ENCODE measurements around the gene UBAC1. TPM values are rescaled to one million over a fixed set of nuclear protein-coding genes. Genes with fewer than 3 reads are reported as not detected.
A peak's percentile ranks its signal among the peaks of the same experiment; 100 is the strongest.

UBAC1 gene
- total and polyA plus RNA-seq, 7 donors, result 71.1 to 261 (median 162) TPM

- no peak for DNase-seq
- WGBS, 3 donors, result 62 to 71% (median 63%) methylated on average over 13 of the region's 13 CpGs
Observed at GRCh38 chr9:135993409-135993742, 32.2 kb upstream of the UBAC1 start.

GRCh38 chr9:135992486-135993408 lies 31.6 kb upstream of the UBAC1 start:
- TF ChIP-seq CTCF (IDR thresholded peaks at IDR 0.05), result no peak
- Histone ChIP-seq H3K27me3 (ENCODE audit: insufficient read depth in 3 of 3, low read length in 2 of 3) (peaks cover 0 to 12% (median 0%) of the 10 kb centered on the region in 3 donors), H3K9me3 (no peaks in the 10 kb centered on the region), H3K4me3 (peak overlapping the region; percentile 56), H3K27ac (peak overlapping the region; percentile 83), H3K4me1 (peaks cover 26% of the 10 kb centered on the region), H3K36me3 (ENCODE audit: insufficient read depth in 1 of 2, low read depth in 1 of 2) (no peaks in the 10 kb centered on the region)
- ATAC-seq, result peak; percentile 79 to 85 (median 83)
- intact Hi-C loops (cut with DNase I), result no loop called here
- DNase-seq, result peak; percentile 85 to 90
- WGBS, 3 donors, result 7 to 9% (median 7%) methylated on average over 25 to 32 of the region's 32 CpGs

More at GRCh38 chr9:135993409-135993742, 32.2 kb upstream of the UBAC1 start:
- Histone ChIP-seq H3K27me3 (ENCODE audit: insufficient read depth in 3 of 3, low read length in 2 of 3) (peaks cover 0 to 12% (median 0%) of the 10 kb centered on the region in 3 donors), H3K4me3 (peak overlapping the region; percentile 56), H3K27ac (peak overlapping the region; percentile 83), H3K36me3 (ENCODE audit: insufficient read depth in 1 of 2, low read depth in 1 of 2) (no peaks in the 10 kb centered on the region), H3K4me1 (peaks cover 26% of the 10 kb centered on the region), H3K9me3 (no peaks in the 10 kb centered on the region)
- ATAC-seq, result no peak
- intact Hi-C loops (cut with DNase I), result no loop called here
- TF ChIP-seq CTCF (IDR thresholded peaks at IDR 0.05), result no peak

- ATAC-seq, result no peak
- intact Hi-C loops (cut with DNase I), result no loop called here
Observed at GRCh38 chr9:135991771-135992170, 30.6 kb upstream of the UBAC1 start.

More at GRCh38 chr9:135991771-135992170, 30.6 kb upstream of the UBAC1 start:
- Histone ChIP-seq H3K36me3 (ENCODE audit: insufficient read depth in 1 of 2, low read depth in 1 of 2) (no peaks in the 10 kb centered on the region), H3K9me3 (no peaks in the 10 kb centered on the region), H3K27me3 (ENCODE audit: insufficient read depth in 3 of 3, low read length in 2 of 3) (peaks cover 0 to 12% (median 0%) of the 10 kb centered on the region in 3 donors), H3K4me1 (peaks cover 26% of the 10 kb centered on the region), H3K27ac (peak overlapping the region; percentile 83), H3K4me3 (no peak overlapping the region)
- no peak for TF ChIP-seq CTCF (IDR thresholded peaks at IDR 0.05)
- DNase-seq, result no peak
- 79 to 82% (median 82%) methylated on average over 18 of the region's 18 CpGs for WGBS, 3 donors

Measured in psoas muscle (tissue), 8 donors.